Endothelial cell of umbilical vein (primary cell): ENCODE measurements around the gene PTDSS2. TPM values are rescaled to one million over a fixed set of nuclear protein-coding genes. Genes with fewer than 3 reads are reported as not detected.

Experiments
- BruUV-seq: library from RNA; stranded (reverse); fragments of 400-500 nt; replicated peaks from 2 replicates; lab custom pipeline; 2021; lab: Mats Ljungman, UMichigan
- CTCF ChIA-PET: fragments of 300-600, 350-600 bp; sonication (Branson Sonifier 250); formaldehyde crosslinking; loops from one replicate; lab custom pipeline; 2021; ENCODE audit warnings: antibody characterized with exemption, inconsistent platforms; lab: Charles Lee
- POLR2A ChIA-PET: fragments of 300-600, 350-600 bp; sonication (Branson Sonifier 250); formaldehyde crosslinking; loops from one replicate; lab custom pipeline; 2021; ENCODE audit warnings: antibody characterized with exemption, inconsistent platforms; lab: Charles Lee
- DNase-seq: peaks from one replicate; pipeline ENCODE4 v3.0.0-alpha.2; 2011; ENCODE audit warnings: low read depth, low spot score
- FAIRE-seq: peaks from 2 replicates; lab custom pipeline; 2011; peaks lifted over from hg19 to GRCh38; lab: Jason Lieb, UNC
- H2AFZ ChIP-seq: 2 replicates; pipeline ENCODE4 v1.6.0; 2012; ENCODE audit warnings: low read depth, low read length, control low read depth, inconsistent platforms
- H3K27ac ChIP-seq: 2 replicates; pipeline ENCODE4 v1.5.1; 2011; ENCODE audit warnings: low read depth, mild to moderate bottlenecking, control low read depth, low read length, moderate library complexity; ENCODE audit not compliant: insufficient read depth
- H3K27me3 ChIP-seq, 2 experiments: 2 replicates each; pipeline versions ENCODE4 v1.6.0 to v1.6.1; 2011; ENCODE audit warnings: low read length in 2 of 2, mixed read lengths in 1 of 2; ENCODE audit not compliant: control insufficient read depth in 2 of 2, insufficient read depth in 2 of 2
- H3K36me3 ChIP-seq, 2 experiments: 2 replicates in 1 of 2; 3 replicates in 1 of 2; pipeline ENCODE4 v1.5.1; 2011; ENCODE audit warnings: low read length in 2 of 2, mild to moderate bottlenecking in 1 of 2, moderate library complexity in 1 of 2; ENCODE audit not compliant: control insufficient read depth in 2 of 2, insufficient read depth in 2 of 2; ENCODE audit errors: extremely low read depth in 1 of 2
- H3K4me1 ChIP-seq: 3 replicates; pipeline ENCODE4 v1.5.1; 2011; ENCODE audit warnings: mild to moderate bottlenecking, low read length; ENCODE audit not compliant: control insufficient read depth, insufficient read depth; ENCODE audit errors: extremely low read depth
- H3K4me2 ChIP-seq: 2 replicates; pipeline ENCODE4 v1.6.1; 2011; ENCODE audit warnings: low read length, control low read depth, mixed read lengths; ENCODE audit not compliant: insufficient read depth
- H3K4me3 ChIP-seq, 3 experiments: fragments of 200-600 bp in 1 of 3; sonication (generic), shearing (Covaris generic) in 1 of 3; replicated peaks in 1 of 3; 2 replicates each; pipeline ENCODE4 v1.5.1; 2011 to 2016; ENCODE audit warnings: control low read depth in 3 of 3, low read length in 3 of 3, mild to moderate bottlenecking in 2 of 3, inconsistent platforms in 1 of 3, low read depth in 1 of 3, moderate library complexity in 1 of 3; ENCODE audit not compliant: insufficient read depth in 1 of 3
- H3K79me2 ChIP-seq: 2 replicates; pipeline ENCODE4 v1.6.0; 2012; ENCODE audit warnings: low read length, inconsistent platforms; ENCODE audit not compliant: control insufficient read depth, insufficient read depth
- H3K9ac ChIP-seq: replicated peaks from 2 replicates; pipeline ENCODE3; 2011; ENCODE audit warnings: low read length, control low read depth; ENCODE audit not compliant: insufficient read depth; ENCODE audit errors: extremely low read depth
- H3K9me1 ChIP-seq: replicated peaks from 3 replicates; pipeline ENCODE4 v1.6.0; 2011; ENCODE audit warnings: mild to moderate bottlenecking, low read length; ENCODE audit not compliant: control insufficient read depth, insufficient read depth; ENCODE audit errors: extremely low read depth
- H3K9me3 ChIP-seq: replicated peaks from 2 replicates; pipeline ENCODE4 v1.5.1; 2012; ENCODE audit warnings: low read length, inconsistent platforms; ENCODE audit not compliant: control insufficient read depth, insufficient read depth
- H4K20me1 ChIP-seq: replicated peaks from 2 replicates; pipeline ENCODE3; 2011; ENCODE audit warnings: mild to moderate bottlenecking, low read length; ENCODE audit not compliant: control insufficient read depth, insufficient read depth; ENCODE audit errors: extremely low read depth
- CTCF ChIP-seq, 2 donors: IDR thresholded peaks; 1 replicate in 1 of 2; 2 replicates in 1 of 2; pipeline ENCODE4 v1.5.1; 2011; ENCODE audit warnings: low read length in 2 of 2, mild to moderate bottlenecking in 2 of 2, moderate library complexity in 2 of 2, control low read depth in 1 of 2, inconsistent platforms in 1 of 2, low read depth in 1 of 2; ENCODE audit not compliant: insufficient read depth in 1 of 2; ENCODE audit errors: extremely low read depth in 1 of 2
- EZH2 ChIP-seq: IDR thresholded peaks from 2 replicates; pipeline ENCODE4 v1.6.1; 2012; ENCODE audit warnings: borderline replicate concordance, low read depth, mild to moderate bottlenecking, moderate library complexity, low read length, inconsistent platforms; ENCODE audit not compliant: severe bottlenecking
- FOS ChIP-seq: IDR thresholded peaks from 2 replicates; pipeline ENCODE4 v1.6.1; 2011; ENCODE audit warnings: mild to moderate bottlenecking, low read length, moderate library complexity, borderline replicate concordance; ENCODE audit not compliant: insufficient read depth
- GATA2 ChIP-seq: IDR thresholded peaks from 2 replicates; pipeline ENCODE4 v1.7.0; 2011; ENCODE audit warnings: low read depth, mild to moderate bottlenecking, moderate library complexity, mixed read lengths, low read length; ENCODE audit not compliant: insufficient read length, insufficient read depth
- JUN ChIP-seq: IDR thresholded peaks from 2 replicates; pipeline ENCODE4 v1.6.1; 2011; ENCODE audit warnings: borderline replicate concordance, low read depth; ENCODE audit not compliant: insufficient read length, insufficient read depth
- MAX ChIP-seq: IDR thresholded peaks from 2 replicates; pipeline ENCODE4 v1.6.1; 2011; ENCODE audit not compliant: insufficient read depth, insufficient read length
- MYC ChIP-seq: IDR thresholded peaks from one replicate; pipeline ENCODE4 v1.6.1; 2011; ENCODE audit warnings: mild to moderate bottlenecking, low read depth, low read length
- POLR2A ChIP-seq: IDR thresholded peaks from 2 replicates; pipeline ENCODE4 v1.6.1; 2012; ENCODE audit warnings: low read depth, mild to moderate bottlenecking, control low read depth, low read length
- POLR2AphosphoS5 ChIP-seq: IDR thresholded peaks from 2 replicates; pipeline ENCODE4 v1.6.1; 2012; ENCODE audit warnings: low read depth, mild to moderate bottlenecking, control low read depth, low read length, moderate library complexity; ENCODE audit not compliant: insufficient read depth
- dilution Hi-C: fragments of 300-500 bp; cut with MboI; formaldehyde crosslinking; loops from one replicate; pipeline ENCODE4 v1.15.0; 2019; ENCODE audit warnings: low sequenced_read_pairs; ENCODE audit not compliant: extremely low pct_ligation_motif_present
- intact Hi-C: fragments of 100-400 bp; cut with micrococcal nuclease; formaldehyde crosslinking; loops from one replicate; pipeline ENCODE4 v1.10.0; 2022
- polyA plus RNA-seq, 4 experiments: library from polyadenylated mRNA; depleted of rRNA in 3 of 4; stranded (reverse) in 3 of 4; unstranded in 1 of 4; fragments of >200 nt; gene quantifications; 2 replicates each; pipeline versions ENCODE4 v1.2.1 to v1.2.3, GENCODE V29; 2011 to 2012; ENCODE audit warnings: missing spikeins in 1 of 4
- total RNA-seq: library from RNA; stranded (reverse); gene quantifications from 2 replicates; pipeline ENCODE4 v1.2.3, GENCODE V29; 2021

The PTDSS2 gene
- total and polyA plus RNA-seq, 2 donors (not counting 3 experiments of a cell fraction or from before 2014, with no cell fraction given), result 41.4 to 46.8 TPM

- H4K20me1 ChIP-seq, result no peaks in the 10 kb centered on the region
- DNase-seq, result no peak
- no peak overlapping the region for H3K27ac ChIP-seq
- H3K4me3 ChIP-seq, result no peak overlapping the region
- peaks cover 0 to 2% of the 10 kb centered on the region in 2 experiments for H3K27me3 ChIP-seq
- no peak overlapping the region for H2AFZ ChIP-seq
- ChIA-PET POLR2A (no interaction called here), CTCF (interaction anchor here (1.3 to 2.4 kb wide), 5 partner anchors 13 to 196 kb away, joined by 3 to 32 read pairs (median 12); partner anchors contain the start of gene SIGIRR)
- H3K9me3 ChIP-seq, result no peaks in the 10 kb centered on the region
- no peaks in the 10 kb centered on the region for H3K9me1 ChIP-seq
- TF ChIP-seq EZH2 (no peak), MAX (no peak), POLR2A (no peak)
- intact Hi-C loops (loop anchor here (5.0 kb wide), 1 partner anchor 195 kb away; no protein-coding TSS in a partner anchor), dilution Hi-C loops (no loop called here)
- no peak overlapping the region for H3K4me2 ChIP-seq
- FAIRE-seq, result no peak
- peaks cover 14% of the 10 kb centered on the region for H3K4me1 ChIP-seq
- BruUV-seq, result no TSS peak
- no peak overlapping the region for H3K9ac ChIP-seq
- peaks cover 19% of the 10 kb centered on the region for H3K79me2 ChIP-seq
- no peaks in the 10 kb centered on the region for H3K36me3 ChIP-seq
Measured at GRCh38 chr11:446891-447290, 3.2 kb upstream of the PTDSS2 start.

GRCh38 chr11:447923-448731 is 2.0 kb upstream of the PTDSS2 start:
- intact Hi-C loops (loop anchor here (1.0 to 5.0 kb wide), 6 partner anchors 33 to 241 kb away; partner anchors contain the start of genes BET1L and RIC8A), dilution Hi-C loops (no loop called here)
- Histone ChIP-seq H3K9ac (peak overlapping the region; percentile 30), H3K4me1 (peaks cover 14% of the 10 kb centered on the region), H3K9me1 (no peaks in the 10 kb centered on the region), H3K4me3 (peak overlapping the region; percentile 7 to 58 (median 8)), H3K36me3 (peaks cover 0 to 7% of the 10 kb centered on the region in 2 experiments), H3K79me2 (peaks cover 30% of the 10 kb centered on the region), H3K4me2 (peak overlapping the region; percentile 68), H3K27ac (peak overlapping the region; percentile 34), H2AFZ (peak overlapping the region; percentile 31), H3K27me3 (peaks cover 0 to 2% of the 10 kb centered on the region in 2 experiments), H4K20me1 (no peaks in the 10 kb centered on the region), H3K9me3 (no peaks in the 10 kb centered on the region)
- BruUV-seq, result TSS peak; percentile 45
- FAIRE-seq (peak; percentile 89), DNase-seq (peak; percentile 91)
- ChIA-PET POLR2A (interaction anchor here (1.4 kb wide), 1 partner anchor 59 kb away, joined by 3 read pairs; the partner anchor contains the start of gene RNH1), CTCF (interaction anchor here (0.7 to 4.3 kb wide), 30 partner anchors 8 to 241 kb away, joined by 3 to 57 read pairs (median 6); partner anchors contain the start of genes BET1L, IFITM2, RIC8A and SIGIRR)
- TF ChIP-seq POLR2A (peak; percentile 82), FOS (no peak), EZH2 (no peak), POLR2AphosphoS5 (peak; percentile 86), MYC (peak; percentile 45), JUN (no peak), MAX (peak; percentile 99), GATA2 (no peak), CTCF (IDR thresholded peaks at IDR 0.05; ENCODE audit: extremely low read depth in 1 of 2, insufficient read depth in 1 of 2, low read depth in 1 of 2, low read length in 2 of 2) (peak; percentile 85 to 86)
